ENCODE measurements around the gene EVA1B. TPM values are rescaled to one million over a fixed set of nuclear protein-coding genes. Genes with fewer than 3 reads are reported as not detected.

The EVA1B gene
- total RNA-seq, 1 donor from 2014 or later = 20.5 TPM

- no peak overlapping the region for H3K4me3 ChIP-seq (ENCODE audit: low read depth, low read length)
- no peaks in the 10 kb centered on the region for H3K27me3 ChIP-seq (ENCODE audit: control insufficient read depth, insufficient read depth, low read length)
- TF ChIP-seq CTCF (IDR thresholded peaks at IDR 0.05; ENCODE audit: insufficient read depth, low read length, severe bottlenecking) = no peak
- DNase-seq (ENCODE audit: low read depth) (no peak), FAIRE-seq (no peak)
- H3K36me3 ChIP-seq (ENCODE audit: control insufficient read depth, insufficient read depth, low read length) = peaks cover 25% of the 10 kb centered on the region
Measured at GRCh38 chr1:36366091-36366661, 42.7 kb upstream of the EVA1B start.

GRCh38 chr1:36365381-36365780 lies 41.9 kb upstream of the EVA1B start:
- H3K4me3 ChIP-seq (ENCODE audit: low read depth, low read length) = no peak overlapping the region
- H3K27me3 ChIP-seq (ENCODE audit: control insufficient read depth, insufficient read depth, low read length) = no peaks in the 10 kb centered on the region
- H3K36me3 ChIP-seq (ENCODE audit: control insufficient read depth, insufficient read depth, low read length) = peaks cover 27% of the 10 kb centered on the region
- FAIRE-seq (no peak), DNase-seq (ENCODE audit: low read depth) (no peak)
- TF ChIP-seq CTCF (IDR thresholded peaks at IDR 0.05; ENCODE audit: insufficient read depth, low read length, severe bottlenecking) = no peak

- FAIRE-seq (no peak), DNase-seq (ENCODE audit: low read depth) (peak; percentile 94)
Measured at GRCh38 chr1:36359911-36360550, 36.6 kb upstream of the EVA1B start.

GRCh38 chr1:36359383-36359782 lies 35.9 kb upstream of the EVA1B start:
- no peak for FAIRE-seq

More at GRCh38 chr1:36359911-36360550, 36.6 kb upstream of the EVA1B start:
- no peaks in the 10 kb centered on the region for H3K27me3 ChIP-seq (ENCODE audit: control insufficient read depth, insufficient read depth, low read length)
- TF ChIP-seq CTCF (IDR thresholded peaks at IDR 0.05; ENCODE audit: insufficient read depth, low read length, severe bottlenecking) = no peak
- H3K4me3 ChIP-seq (ENCODE audit: low read depth, low read length) = no peak overlapping the region
- H3K36me3 ChIP-seq (ENCODE audit: control insufficient read depth, insufficient read depth, low read length) = peaks cover 31% of the 10 kb centered on the region

GRCh38 chr1:36358514-36359084 lies 35.2 kb upstream of the EVA1B start:
- FAIRE-seq = no peak
- Histone ChIP-seq H3K4me3 (ENCODE audit: low read depth, low read length) (no peak overlapping the region), H3K36me3 (ENCODE audit: control insufficient read depth, insufficient read depth, low read length) (peaks cover 38% of the 10 kb centered on the region), H3K27me3 (ENCODE audit: control insufficient read depth, insufficient read depth, low read length) (no peaks in the 10 kb centered on the region)
- no peak for TF ChIP-seq CTCF (IDR thresholded peaks at IDR 0.05; ENCODE audit: insufficient read depth, low read length, severe bottlenecking)
- no peak for DNase-seq (ENCODE audit: low read depth)

More at GRCh38 chr1:36359383-36359782, 35.9 kb upstream of the EVA1B start:
- no peak overlapping the region for H3K4me3 ChIP-seq (ENCODE audit: low read depth, low read length)
- DNase-seq (ENCODE audit: low read depth) = no peak
- H3K27me3 ChIP-seq (ENCODE audit: control insufficient read depth, insufficient read depth, low read length) = no peaks in the 10 kb centered on the region
- no peak for TF ChIP-seq CTCF (IDR thresholded peaks at IDR 0.05; ENCODE audit: insufficient read depth, low read length, severe bottlenecking)
- H3K36me3 ChIP-seq (ENCODE audit: control insufficient read depth, insufficient read depth, low read length) = peaks cover 36% of the 10 kb centered on the region

Data from bronchial epithelial cell (primary cell).